ENCODE results near the gene CEBPA.

GRCh38 chr19:33271246-33272021 is 30.9 kb downstream of the CEBPA start:
- TF ChIP-seq POLR2AphosphoS5 (IDR thresholded peaks at IDR 0.05; ENCODE audit: borderline replicate concordance, low read depth, low read length) (no peak), EZH2 (IDR thresholded peaks at IDR 0.05) (no peak), FOXP2 (optimal IDR thresholded peaks at IDR 0.05; ENCODE audit: control extremely low read depth, extremely low read length, insufficient read depth) (no peak)

All from SK-N-MC (cell line).